GM23338 (cell line): Measurements from ENCODE around the gene FHAD1. TPM values are rescaled to one million over a fixed set of nuclear protein-coding genes. Genes with fewer than 3 reads are reported as not detected.

ENCODE experiments used
- ATAC-seq: fragments of 200-7000 bp; cut with Tn5 transposase; 3 replicates; pipeline ENCODE4 v1.9.1; 2020
- DNase-seq: peaks from one replicate; pipeline ENCODE4 v3.0.0-alpha.2; 2015; ENCODE audit warnings: low spot score
- H2AFZ ChIP-seq: fragments of 200-600 bp; sonication (generic); 2 replicates; pipeline ENCODE4 v1.8.0; 2016; ENCODE audit warnings: antibody characterized with exemption, mild to moderate bottlenecking, moderate library complexity
- H3F3A ChIP-seq: fragments of 200-600 bp; sonication (generic); replicated peaks from 2 replicates; pipeline ENCODE4 v1.8.0; 2017; ENCODE audit warnings: antibody characterized with exemption, mixed run types, low read depth
- H3K27ac ChIP-seq: fragments of 200-600 bp; sonication (generic); 2 replicates; pipeline ENCODE4 v1.6.1; 2016; ENCODE audit warnings: low read depth
- H3K27me3 ChIP-seq: fragments of 200-600 bp; sonication (generic); 2 replicates; pipeline ENCODE4 v1.8.0; 2016; ENCODE audit warnings: mild to moderate bottlenecking, mixed run types, moderate library complexity; ENCODE audit not compliant: insufficient read depth
- H3K36me3 ChIP-seq: fragments of 200-600 bp; sonication (generic); 2 replicates; pipeline ENCODE4 v1.8.0; 2016; ENCODE audit warnings: mild to moderate bottlenecking; ENCODE audit not compliant: insufficient read depth
- H3K4me1 ChIP-seq: fragments of 200-600 bp; sonication (generic); 2 replicates; pipeline ENCODE4 v1.8.0; 2016; ENCODE audit warnings: mild to moderate bottlenecking, moderate library complexity; ENCODE audit not compliant: insufficient read depth
- H3K4me2 ChIP-seq: fragments of 200-600 bp; sonication (generic); 2 replicates; pipeline ENCODE4 v1.7.1; 2017; ENCODE audit warnings: mixed run types
- H3K4me3 ChIP-seq: fragments of 200-600 bp; sonication (generic); 2 replicates; pipeline ENCODE4 v1.6.1; 2016; ENCODE audit warnings: mixed run types
- H3K79me2 ChIP-seq: fragments of 200-600 bp; sonication (generic); replicated peaks from 2 replicates; pipeline ENCODE4 v1.8.0; 2017; ENCODE audit warnings: mild to moderate bottlenecking; ENCODE audit not compliant: insufficient read depth
- H3K9me2 ChIP-seq: fragments of 200-600 bp; sonication (generic); 2 replicates; pipeline ENCODE4 v1.8.0; 2017; ENCODE audit not compliant: insufficient read depth
- H4K20me1 ChIP-seq: fragments of 200-600 bp; sonication (generic); replicated peaks from 2 replicates; pipeline ENCODE4 v1.8.0; 2017; ENCODE audit warnings: mild to moderate bottlenecking; ENCODE audit not compliant: insufficient read depth
- H3K27ac Mint-ChIP-seq: 2 replicates; pipeline ENCODE4 v1.8.0; 2020; ENCODE audit warnings: inconsistent platforms, mild to moderate bottlenecking, moderate library complexity, mixed read lengths
- H3K27me3 Mint-ChIP-seq: 3 replicates; pipeline ENCODE4 v1.8.0; 2022; ENCODE audit warnings: low read depth, mild to moderate bottlenecking, moderate library complexity, mixed read lengths, inconsistent platforms; ENCODE audit not compliant: insufficient read depth, poor library complexity
- H3K36me3 Mint-ChIP-seq: 3 replicates; pipeline ENCODE4 v1.8.0; 2021; ENCODE audit warnings: low read depth, mild to moderate bottlenecking, inconsistent platforms, moderate library complexity, mixed read lengths
- H3K4me1 Mint-ChIP-seq: 3 replicates; pipeline ENCODE4 v1.8.0; 2020; ENCODE audit warnings: mild to moderate bottlenecking, inconsistent platforms, mixed read lengths
- H3K4me3 Mint-ChIP-seq: 3 replicates; pipeline ENCODE4 v1.8.0; 2021; ENCODE audit warnings: moderate library complexity, mild to moderate bottlenecking, inconsistent platforms, mixed read lengths
- H3K9me3 Mint-ChIP-seq: 3 replicates; pipeline ENCODE4 v1.8.0; 2020; ENCODE audit warnings: moderate library complexity, mild to moderate bottlenecking, inconsistent platforms, mixed read lengths
- EZH2 ChIP-seq: fragments of 200-600 bp; sonication (generic); IDR thresholded peaks from one replicate; pipeline ENCODE4 v1.8.0; 2017; ENCODE audit warnings: antibody characterized with exemption, mild to moderate bottlenecking, low read depth; ENCODE audit not compliant: unreplicated experiment
- EZH2phosphoT487 ChIP-seq: fragments of 200-600 bp; sonication (generic); IDR thresholded peaks from one replicate; pipeline ENCODE4 v1.8.1; 2018; ENCODE audit warnings: antibody characterized with exemption; ENCODE audit not compliant: unreplicated experiment
- ZNF331 ChIP-seq: fragments of 250-450 bp; sonication (Bioruptor Pico); IDR thresholded peaks from 2 replicates; pipeline ENCODE4 v1.5.0; 2020; ENCODE audit warnings: low read depth, mild to moderate bottlenecking, moderate library complexity
- polyA plus RNA-seq: library from polyadenylated mRNA; unstranded; fragments of >200 nt; fragmentation: Nextera tagmentation; extraction: Ambion mirVana; gene quantifications from 2 replicates; pipeline ENCODE4 v1.2.1, GENCODE V29; 2016
- total RNA-seq: library from RNA; depleted of rRNA; stranded (reverse); fragments of >200 nt; shearing (Covaris generic); gene quantifications from 2 replicates; pipeline ENCODE4 v1.2.3, GENCODE V29; 2014; rRNA removed
- TF ChIP-seq, protein P1 (sequence below): IDR thresholded peaks from one replicate; pipeline ENCODE4 v1.6.1; 2018; ENCODE audit warnings: antibody characterized with exemption; ENCODE audit not compliant: unreplicated experiment
- TF ChIP-seq, protein P2 (sequence below): IDR thresholded peaks from 2 replicates; pipeline ENCODE4 v1.6.1; 2016; ENCODE audit warnings: antibody characterized with exemption

The FHAD1 gene
- total and polyA plus RNA-seq, 2 experiments from 2014 or later, result 1.8 to 3.3 TPM

DNA sequence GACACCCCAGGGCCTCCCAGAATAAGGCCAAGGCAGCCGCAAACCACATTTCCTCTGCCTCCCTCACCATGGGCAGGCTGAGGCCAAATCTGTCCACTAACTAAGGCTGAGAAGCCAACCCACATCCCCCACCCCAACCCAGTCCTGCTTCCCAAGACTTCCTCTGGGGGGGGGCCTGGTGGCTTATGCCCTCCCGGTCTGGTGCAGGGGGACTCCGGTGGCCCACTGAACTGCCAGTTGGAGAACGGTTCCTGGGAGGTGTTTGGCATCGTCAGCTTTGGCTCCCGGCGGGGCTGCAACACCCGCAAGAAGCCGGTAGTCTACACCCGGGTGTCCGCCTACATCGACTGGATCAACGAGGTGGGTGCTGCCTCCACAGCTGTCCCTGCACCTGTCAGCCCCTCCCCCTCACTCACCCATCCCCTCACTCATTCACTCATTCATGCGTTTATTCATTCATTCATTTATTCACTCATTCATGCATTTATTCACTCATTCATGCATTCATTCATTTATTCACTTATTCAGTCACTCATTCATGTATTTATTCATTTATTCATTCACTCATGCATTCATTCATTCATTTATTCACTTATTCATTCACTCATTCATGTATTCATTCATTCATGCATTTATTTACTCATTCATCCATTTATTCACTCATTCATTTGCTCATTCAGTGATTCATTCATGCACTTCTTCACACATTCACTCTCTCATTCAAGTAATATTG lies 198.5 kb downstream of the FHAD1 start:
- Histone ChIP-seq H2AFZ (no peak overlapping the region), H3K9me2 (no peaks in the 10 kb centered on the region), H3K79me2 (no peaks in the 10 kb centered on the region), H3K4me3 (no peak overlapping the region), H3K4me1 (no peaks in the 10 kb centered on the region), H3K27me3 (no peaks in the 10 kb centered on the region), H3K4me2 (no peak overlapping the region), H4K20me1 (no peaks in the 10 kb centered on the region), H3K36me3 (no peaks in the 10 kb centered on the region), H3K27ac (no peak overlapping the region), H3F3A (no peaks in the 10 kb centered on the region)
- peaks cover 4% of the 10 kb centered on the region for H3K9me3 Mint-ChIP-seq
- H3K4me3 Mint-ChIP-seq, result no peak overlapping the region
- no peaks in the 10 kb centered on the region for H3K4me1 Mint-ChIP-seq
- DNase-seq (no peak), ATAC-seq (no peak)
- H3K27me3 Mint-ChIP-seq, result peaks cover 13% of the 10 kb centered on the region
- H3K36me3 Mint-ChIP-seq, result no peaks in the 10 kb centered on the region; the same call in 2 of the 3 replicates
- no peak overlapping the region for H3K27ac Mint-ChIP-seq
- TF ChIP-seq, protein P1, sequence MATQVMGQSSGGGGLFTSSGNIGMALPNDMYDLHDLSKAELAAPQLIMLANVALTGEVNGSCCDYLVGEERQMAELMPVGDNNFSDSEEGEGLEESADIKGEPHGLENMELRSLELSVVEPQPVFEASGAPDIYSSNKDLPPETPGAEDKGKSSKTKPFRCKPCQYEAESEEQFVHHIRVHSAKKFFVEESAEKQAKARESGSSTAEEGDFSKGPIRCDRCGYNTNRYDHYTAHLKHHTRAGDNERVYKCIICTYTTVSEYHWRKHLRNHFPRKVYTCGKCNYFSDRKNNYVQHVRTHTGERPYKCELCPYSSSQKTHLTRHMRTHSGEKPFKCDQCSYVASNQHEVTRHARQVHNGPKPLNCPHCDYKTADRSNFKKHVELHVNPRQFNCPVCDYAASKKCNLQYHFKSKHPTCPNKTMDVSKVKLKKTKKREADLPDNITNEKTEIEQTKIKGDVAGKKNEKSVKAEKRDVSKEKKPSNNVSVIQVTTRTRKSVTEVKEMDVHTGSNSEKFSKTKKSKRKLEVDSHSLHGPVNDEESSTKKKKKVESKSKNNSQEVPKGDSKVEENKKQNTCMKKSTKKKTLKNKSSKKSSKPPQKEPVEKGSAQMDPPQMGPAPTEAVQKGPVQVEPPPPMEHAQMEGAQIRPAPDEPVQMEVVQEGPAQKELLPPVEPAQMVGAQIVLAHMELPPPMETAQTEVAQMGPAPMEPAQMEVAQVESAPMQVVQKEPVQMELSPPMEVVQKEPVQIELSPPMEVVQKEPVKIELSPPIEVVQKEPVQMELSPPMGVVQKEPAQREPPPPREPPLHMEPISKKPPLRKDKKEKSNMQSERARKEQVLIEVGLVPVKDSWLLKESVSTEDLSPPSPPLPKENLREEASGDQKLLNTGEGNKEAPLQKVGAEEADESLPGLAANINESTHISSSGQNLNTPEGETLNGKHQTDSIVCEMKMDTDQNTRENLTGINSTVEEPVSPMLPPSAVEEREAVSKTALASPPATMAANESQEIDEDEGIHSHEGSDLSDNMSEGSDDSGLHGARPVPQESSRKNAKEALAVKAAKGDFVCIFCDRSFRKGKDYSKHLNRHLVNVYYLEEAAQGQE, result no peak
- TF ChIP-seq EZH2phosphoT487, result no peak

- Histone ChIP-seq H3K36me3 (no peaks in the 10 kb centered on the region), H3K4me3 (no peak overlapping the region), H2AFZ (no peak overlapping the region), H4K20me1 (no peaks in the 10 kb centered on the region), H3F3A (no peaks in the 10 kb centered on the region), H3K27me3 (no peaks in the 10 kb centered on the region), H3K4me1 (no peaks in the 10 kb centered on the region), H3K9me2 (no peaks in the 10 kb centered on the region), H3K79me2 (no peaks in the 10 kb centered on the region), H3K4me2 (no peak overlapping the region), H3K27ac (no peak overlapping the region)
- DNase-seq, result no peak
- Mint-ChIP-seq H3K9me3 (peaks cover 4% of the 10 kb centered on the region), H3K27ac (no peak overlapping the region), H3K36me3 (no peaks in the 10 kb centered on the region; the same call in 2 of the 3 replicates), H3K27me3 (peaks cover 13% of the 10 kb centered on the region), H3K4me3 (no peak overlapping the region), H3K4me1 (no peaks in the 10 kb centered on the region)
- no peak for TF ChIP-seq ZNF331 (CRISPR knock-in tag)
- no peak for TF ChIP-seq EZH2
- TF ChIP-seq, protein P2, sequence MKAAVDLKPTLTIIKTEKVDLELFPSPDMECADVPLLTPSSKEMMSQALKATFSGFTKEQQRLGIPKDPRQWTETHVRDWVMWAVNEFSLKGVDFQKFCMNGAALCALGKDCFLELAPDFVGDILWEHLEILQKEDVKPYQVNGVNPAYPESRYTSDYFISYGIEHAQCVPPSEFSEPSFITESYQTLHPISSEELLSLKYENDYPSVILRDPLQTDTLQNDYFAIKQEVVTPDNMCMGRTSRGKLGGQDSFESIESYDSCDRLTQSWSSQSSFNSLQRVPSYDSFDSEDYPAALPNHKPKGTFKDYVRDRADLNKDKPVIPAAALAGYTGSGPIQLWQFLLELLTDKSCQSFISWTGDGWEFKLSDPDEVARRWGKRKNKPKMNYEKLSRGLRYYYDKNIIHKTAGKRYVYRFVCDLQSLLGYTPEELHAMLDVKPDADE, result no peak
- ATAC-seq, result no peak
Measured at GRCh38 chr1:15446212-15446611, 199.2 kb downstream of the FHAD1 start.

Other genes with a start within 250 kb of the FHAD1 start
- gene TMEM51, start 93.5 kb upstream of the FHAD1 start, total RNA-seq, result 5.2 and 7.9 TPM in 2 replicates
- gene TMEM51, start 93.5 kb upstream of the FHAD1 start, polyA plus RNA-seq, result 4.0 and 4.7 TPM in 2 replicates
- 22.8 and 23.7 TPM in 2 replicates for gene EFHD2, start 162.7 kb downstream of the FHAD1 start, total RNA-seq
- 19.3 and 22.8 TPM in 2 replicates for gene EFHD2, start 162.7 kb downstream of the FHAD1 start, polyA plus RNA-seq
- 0.24 TPM in 1 of 2 replicates, not detected in the other for gene CTRC, start 191.2 kb downstream of the FHAD1 start, total RNA-seq
- gene CTRC, start 191.2 kb downstream of the FHAD1 start, polyA plus RNA-seq, result not detected in 2 replicates
- gene CELA2A, start 209.5 kb downstream of the FHAD1 start, total RNA-seq, result not detected in 2 replicates
- gene CELA2A, start 209.5 kb downstream of the FHAD1 start, polyA plus RNA-seq, result not detected in 2 replicates
- gene CELA2B, start 228.9 kb downstream of the FHAD1 start, total RNA-seq, result not detected in 2 replicates
- gene CELA2B, start 228.9 kb downstream of the FHAD1 start, polyA plus RNA-seq, result not detected in 2 replicates